ENCODE data around the gene C10orf90.
A peak's percentile ranks its signal among the peaks of the same experiment; 100 is the strongest.

C10orf90 gene

GRCh38 chr10:126670056-126670894 lies at the start of gene C10orf90:
C10orf90 (minus strand) TSS chr10:126670693; CDS start chr10:126670480, 213 bp downstream.
- no peak for DNase-seq

- DNase-seq = no peak
Measured at GRCh38 chr10:126716366-126716765, 45.9 kb upstream of the C10orf90 start.

- DNase-seq = no peak
Measured at GRCh38 chr10:126713594-126713993, 43.1 kb upstream of the C10orf90 start.

- DNase-seq = no peak
Measured at GRCh38 chr10:126712681-126713080, 42.2 kb upstream of the C10orf90 start.

GRCh38 chr10:126705951-126706565 lies 35.6 kb upstream of the C10orf90 start:
- DNase-seq = no peak

- no peak for DNase-seq
Measured at GRCh38 chr10:126705131-126705530, 34.6 kb upstream of the C10orf90 start.

- no peak for DNase-seq
Measured at GRCh38 chr10:126704649-126705048, 34.2 kb upstream of the C10orf90 start.

GRCh38 chr10:126702181-126702580 lies 31.7 kb upstream of the C10orf90 start:
- DNase-seq = no peak

GRCh38 chr10:126701526-126701925 lies 31.0 kb upstream of the C10orf90 start:
- no peak for DNase-seq

- DNase-seq = no peak
Measured at GRCh38 chr10:126696684-126697083, 26.2 kb upstream of the C10orf90 start.

- DNase-seq = no peak
Measured at GRCh38 chr10:126691456-126691855, 21.0 kb upstream of the C10orf90 start.

GRCh38 chr10:126690534-126690933 lies 20.0 kb upstream of the C10orf90 start:
- no peak for DNase-seq

GRCh38 chr10:126689461-126689994 lies 19.0 kb upstream of the C10orf90 start:
- no peak for DNase-seq

- peak; percentile 35 for DNase-seq
Measured at GRCh38 chr10:126687121-126687606, 16.7 kb upstream of the C10orf90 start.

- DNase-seq = no peak
Measured at GRCh38 chr10:126686719-126687118, 16.2 kb upstream of the C10orf90 start.

GRCh38 chr10:126686268-126686667 lies 15.8 kb upstream of the C10orf90 start:
- DNase-seq = no peak

- no peak for DNase-seq
Measured at GRCh38 chr10:126685756-126686155, 15.3 kb upstream of the C10orf90 start.

GRCh38 chr10:126684171-126684745 lies 13.8 kb upstream of the C10orf90 start:
- DNase-seq = no peak

- DNase-seq = no peak
Measured at GRCh38 chr10:126683466-126683865, 13.0 kb upstream of the C10orf90 start.

- DNase-seq = no peak
Measured at GRCh38 chr10:126675656-126676438, 5.4 kb upstream of the C10orf90 start.

- no peak for DNase-seq
Measured at GRCh38 chr10:126674741-126675515, 4.4 kb upstream of the C10orf90 start.

- DNase-seq = no peak
Measured at GRCh38 chr10:126673565-126673964, 3.1 kb upstream of the C10orf90 start.

Measured in eye (tissue), 1 donor.